ENCODE measurements around the gene CBLN4.

The CBLN4 gene

DNA sequence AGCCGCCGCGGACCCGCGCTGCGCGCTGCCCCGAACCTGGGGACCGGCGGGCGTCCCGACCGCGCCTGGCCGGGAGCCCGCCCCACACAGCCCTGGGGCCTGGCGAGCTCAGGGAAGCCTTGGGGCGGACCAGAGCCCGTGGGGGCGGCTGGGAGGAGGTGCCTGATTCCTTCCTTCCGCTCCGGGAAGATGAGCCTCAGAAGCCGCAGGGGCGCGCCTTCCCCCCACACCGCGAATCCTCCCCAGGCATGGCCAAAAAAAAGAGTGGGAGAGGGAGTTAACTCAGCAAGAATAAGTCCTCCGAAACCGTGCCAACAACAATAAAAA is at the start of gene CBLN4:
Gene CBLN4, minus strand, starts transcription at position 131 of the 327 bp plus-strand sequence. CDS start 1,348 bp downstream, outside the sequence.
- no peak for DNase-seq

- DNase-seq = no peak
These were observed 37.9 kb upstream of the CBLN4 start for GRCh38 chr20:56043227-56043626.

GRCh38 chr20:56032251-56032650 is 26.9 kb upstream of the CBLN4 start:
- DNase-seq = no peak

- DNase-seq = no peak
These were observed 13.4 kb upstream of the CBLN4 start for GRCh38 chr20:56018716-56019115.

GRCh38 chr20:56018194-56018593 is 12.9 kb upstream of the CBLN4 start:
- DNase-seq = no peak

- no peak for DNase-seq
These were observed 12.2 kb upstream of the CBLN4 start for GRCh38 chr20:56017560-56017959.

GRCh38 chr20:56014998-56015397 is 9.7 kb upstream of the CBLN4 start:
- no peak for DNase-seq

GRCh38 chr20:56014151-56014550 is 8.8 kb upstream of the CBLN4 start:
- DNase-seq = no peak

DNA sequence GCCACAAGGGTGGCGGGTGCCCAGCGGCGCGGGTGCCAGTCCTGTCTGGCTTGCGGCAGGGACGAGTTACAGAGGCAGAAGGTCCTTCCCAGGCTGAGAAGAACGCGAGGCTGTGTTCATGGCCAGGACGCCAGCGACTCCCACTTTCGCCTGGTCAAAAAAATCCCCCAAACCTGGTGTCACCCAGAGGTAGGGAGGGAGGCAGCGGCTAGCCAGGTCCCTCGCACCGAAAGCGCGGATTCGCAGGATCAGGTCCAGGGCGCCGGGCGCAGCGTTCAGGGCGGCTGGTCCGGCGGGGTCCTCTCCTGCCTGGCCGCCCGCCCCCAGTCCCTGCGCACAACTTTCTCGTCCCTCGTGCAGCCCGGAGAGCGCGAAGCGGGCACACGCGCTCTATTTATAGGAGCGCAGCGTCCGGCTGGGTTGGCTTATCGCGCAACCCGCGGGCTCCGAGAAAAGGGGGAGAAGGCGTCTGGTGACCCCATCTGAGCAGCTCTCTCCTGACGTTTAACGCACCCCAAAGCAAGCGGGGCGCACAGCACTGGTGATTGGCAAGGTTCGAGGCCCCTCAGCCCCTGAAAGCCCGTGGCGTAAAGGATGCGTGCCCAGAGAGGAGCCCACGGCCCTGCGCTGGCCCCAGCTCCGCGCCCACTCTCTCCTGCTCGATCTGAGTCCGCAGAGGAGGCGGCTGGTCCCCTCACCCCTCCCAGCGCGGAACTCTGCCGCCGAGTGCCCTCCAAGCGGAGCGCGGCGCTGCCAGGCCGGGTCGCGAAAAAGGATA is 519 bp downstream of the CBLN4 start:
- DNase-seq = no peak

DNA sequence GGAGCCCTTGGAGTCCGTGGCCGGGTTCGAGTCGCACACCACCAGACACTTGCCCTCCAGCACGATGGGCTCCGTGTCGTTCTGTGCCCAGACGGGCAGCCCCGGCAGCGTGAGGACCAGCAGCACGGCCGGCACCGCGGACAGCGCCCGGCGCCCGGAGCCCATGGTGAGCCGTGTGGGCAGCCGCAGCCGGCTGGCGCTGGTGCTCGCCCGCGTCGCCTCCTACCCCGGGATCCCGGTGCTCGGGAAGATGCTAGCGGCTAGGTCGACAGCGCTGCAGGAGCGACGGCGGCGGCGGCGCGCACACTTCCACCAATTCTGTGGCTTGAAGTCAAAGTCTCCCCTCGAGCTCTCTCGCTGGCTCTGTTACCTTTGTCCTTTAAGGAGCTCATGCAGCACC is 1.3 kb downstream of the CBLN4 start:
- no peak for DNase-seq

GRCh38 chr20:56002908-56003800 is 2.2 kb downstream of the CBLN4 start:
- DNase-seq = no peak

GRCh38 chr20:56001890-56002289 is 3.4 kb downstream of the CBLN4 start:
- no peak for DNase-seq

- no peak for DNase-seq
These were observed 4.1 kb downstream of the CBLN4 start for GRCh38 chr20:56001106-56001785.

- no peak for DNase-seq
These were observed 26.8 kb downstream of the CBLN4 start for GRCh38 chr20:55978550-55978949.

GRCh38 chr20:55977690-55978459 is 27.4 kb downstream of the CBLN4 start:
- DNase-seq = no peak

GRCh38 chr20:55974491-55975202 is 30.7 kb downstream of the CBLN4 start:
- no peak for DNase-seq

DNA sequence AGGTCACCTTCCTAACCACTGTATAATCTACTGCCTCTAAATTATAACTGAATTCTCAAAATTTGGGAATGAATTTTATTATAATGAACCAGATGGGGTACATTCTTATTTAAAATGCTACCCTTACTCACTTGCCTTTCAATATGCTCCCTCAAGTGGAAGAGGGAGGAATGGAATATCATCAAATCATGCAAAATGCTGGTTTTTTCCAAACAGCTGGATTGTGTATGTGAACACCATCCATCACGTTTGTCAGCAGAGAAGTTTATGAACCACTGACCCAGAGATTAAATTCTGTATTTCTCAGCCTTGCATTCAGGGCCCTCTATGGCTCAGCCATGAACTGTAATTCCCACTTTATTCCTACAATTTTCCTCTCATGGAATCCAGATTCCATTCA is 40.5 kb downstream of the CBLN4 start:
- no peak for DNase-seq

DNA sequence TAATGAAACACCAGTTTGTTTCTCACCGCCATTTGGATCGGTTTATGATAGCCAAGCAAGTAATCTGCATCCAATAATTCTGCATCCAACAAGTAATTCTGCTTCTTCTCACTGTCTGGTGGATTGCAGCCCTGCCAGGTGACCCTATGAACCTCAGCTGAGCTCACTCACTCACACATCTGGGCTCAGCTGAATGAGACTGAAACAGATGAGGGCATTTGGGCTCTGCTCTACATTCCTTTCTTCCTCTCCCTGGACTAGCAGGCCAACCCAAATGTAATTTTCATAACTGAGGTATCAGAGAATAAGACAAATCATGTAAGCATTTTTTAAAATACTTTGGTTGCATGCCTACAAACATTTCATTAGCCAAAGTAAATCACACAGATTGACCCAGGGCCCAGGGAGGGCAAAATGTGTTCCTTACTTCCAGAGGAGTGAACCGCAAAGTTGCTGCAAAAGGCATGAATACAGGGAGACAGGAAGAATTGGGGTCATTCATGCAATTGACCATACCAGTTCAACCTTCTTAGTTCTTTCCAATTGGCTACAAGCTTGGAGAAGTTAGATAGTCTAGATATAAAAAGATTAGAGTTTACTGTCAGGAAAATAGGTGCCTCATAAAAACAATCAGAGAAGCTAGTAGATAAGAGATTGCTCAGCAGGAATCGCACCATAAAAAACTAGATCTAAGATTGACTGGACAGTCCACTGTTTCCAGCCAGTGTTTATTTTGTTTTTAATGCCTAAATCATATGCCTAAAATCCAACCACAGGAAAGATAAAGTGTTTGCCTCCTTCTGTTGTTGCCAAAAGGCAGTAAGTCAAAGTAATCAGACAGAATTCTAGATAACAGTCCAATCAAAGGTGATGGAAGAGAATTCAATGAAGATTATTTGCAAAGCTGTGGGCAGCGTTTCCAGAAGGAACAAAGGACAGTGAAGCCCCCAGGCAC is 43.7 kb downstream of the CBLN4 start:
- no peak for DNase-seq

DNA sequence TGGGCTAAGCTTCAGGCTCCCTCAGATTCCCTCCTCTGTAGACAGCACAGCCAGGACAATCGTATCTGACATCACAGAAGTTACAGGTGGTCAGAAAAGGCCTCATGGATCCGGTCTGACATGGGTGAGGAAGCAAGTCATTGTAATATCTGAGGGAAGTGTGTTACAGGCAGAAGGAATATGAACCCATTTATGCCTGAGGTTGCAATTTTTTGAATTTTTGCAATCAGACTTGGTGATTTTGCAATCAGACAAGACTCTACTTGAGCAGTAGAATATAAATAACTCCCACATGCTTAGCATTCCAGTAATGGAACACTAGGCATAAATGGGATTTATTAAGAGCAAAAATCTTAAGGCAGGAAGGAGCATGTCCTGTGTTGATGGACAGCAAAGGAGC is 52.1 kb downstream of the CBLN4 start:
- peak; percentile 15 for DNase-seq

DNA sequence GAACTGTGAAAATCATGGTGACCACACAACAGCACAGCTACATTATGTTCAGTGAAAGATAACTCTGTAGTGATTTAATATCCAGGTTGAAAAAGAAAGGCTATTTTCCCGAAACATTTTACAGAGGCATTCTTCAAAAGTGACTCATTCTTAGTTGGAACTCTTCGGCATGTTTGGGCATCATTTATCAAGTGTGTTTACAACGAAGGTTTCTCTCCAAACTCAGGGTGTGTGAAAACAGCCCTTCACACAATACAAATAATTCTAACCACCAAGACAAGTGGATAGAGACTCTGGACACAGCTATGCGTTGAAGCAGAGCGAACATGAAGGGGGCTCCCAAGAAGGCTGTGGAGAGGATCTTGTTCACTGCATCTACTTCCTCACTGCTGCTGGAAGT is 57.6 kb downstream of the CBLN4 start:
- peak; percentile 39 for DNase-seq
